WTC11 (cell line): ENCODE results near the gene NECTIN4. TPM values are rescaled to one million over a fixed set of nuclear protein-coding genes. Genes with fewer than 3 reads are reported as not detected.

Experiments used
- ATAC-seq: fragments of 200-7000 bp; cut with Tn5 transposase; 2 replicates; pipeline ENCODE4 v1.10.0; 2021; ENCODE audit warnings: mild to moderate bottlenecking, moderate library complexity
- CTCF ChIA-PET: fragments of 300-600 bp; sonication (Branson Sonifier 250); formaldehyde crosslinking; loops from one replicate; lab custom pipeline; 2021; ENCODE audit warnings: antibody characterized with exemption; lab: Charles Lee
- POLR2A ChIA-PET: fragments of 350-600 bp; sonication (Branson Sonifier 250); formaldehyde crosslinking; loops from one replicate; lab custom pipeline; 2021; ENCODE audit warnings: antibody characterized with exemption; lab: Charles Lee
- DNase-seq: peaks from one replicate; pipeline ENCODE4 v3.0.0; 2021; ENCODE audit warnings: low spot score
- H3K27ac Mint-ChIP-seq: 2 replicates; pipeline ENCODE4 v1.8.0; 2021; ENCODE audit warnings: mixed read lengths
- H3K27me3 Mint-ChIP-seq: 2 replicates; pipeline ENCODE4 v1.8.0; 2021; ENCODE audit warnings: low read depth, mild to moderate bottlenecking, moderate library complexity, mixed read lengths
- H3K36me3 Mint-ChIP-seq: 2 replicates; pipeline ENCODE4 v1.8.0; 2021; ENCODE audit warnings: mixed read lengths
- H3K4me1 Mint-ChIP-seq: 2 replicates; pipeline ENCODE4 v1.8.0; 2022; ENCODE audit warnings: mixed read lengths
- H3K4me3 Mint-ChIP-seq: 2 replicates; pipeline ENCODE4 v1.8.0; 2021; ENCODE audit warnings: mild to moderate bottlenecking, moderate library complexity, mixed read lengths
- H3K9me3 Mint-ChIP-seq: 2 replicates; pipeline ENCODE4 v1.8.0; 2021; ENCODE audit warnings: mixed read lengths
- E2F5 ChIP-seq: sonication (generic); formaldehyde crosslinking; IDR thresholded peaks from 2 replicates; pipeline ENCODE4 v1.8.1; 2022; ENCODE audit warnings: mild to moderate bottlenecking, moderate library complexity, missing genetic modification reagents
- ELF4 ChIP-seq: sonication (generic); formaldehyde crosslinking; IDR thresholded peaks from 2 replicates; pipeline ENCODE4 v1.8.1; 2022; ENCODE audit warnings: low read depth, mild to moderate bottlenecking, moderate library complexity, missing genetic modification reagents
- EMX1 ChIP-seq: fragments of 250-450 bp; sonication (Bioruptor Pico); IDR thresholded peaks from 2 replicates; pipeline ENCODE4 v1.8.0; 2021; ENCODE audit warnings: mild to moderate bottlenecking
- ETV6 ChIP-seq: sonication (generic); formaldehyde crosslinking; IDR thresholded peaks from 2 replicates; pipeline ENCODE4 v1.8.1; 2022; ENCODE audit warnings: mild to moderate bottlenecking, missing genetic modification reagents
- IRF2 ChIP-seq: sonication (generic); formaldehyde crosslinking; IDR thresholded peaks from 2 replicates; pipeline ENCODE4 v1.8.0; 2022; ENCODE audit warnings: low read depth, missing genetic modification reagents, borderline replicate concordance
- NFE2L1 ChIP-seq: sonication (generic); formaldehyde crosslinking; IDR thresholded peaks from 2 replicates; pipeline ENCODE4 v1.8.1; 2023; ENCODE audit warnings: missing genetic modification reagents
- NR1H2 ChIP-seq: sonication (generic); formaldehyde crosslinking; IDR thresholded peaks from 2 replicates; pipeline ENCODE4 v1.9.0; 2021; ENCODE audit warnings: mild to moderate bottlenecking, moderate library complexity, missing genetic modification reagents
- PRDM15 ChIP-seq: sonication (generic); formaldehyde crosslinking; IDR thresholded peaks from 2 replicates; pipeline ENCODE4 v1.8.0; 2022; ENCODE audit warnings: missing genetic modification reagents
- PRRX2 ChIP-seq: fragments of 250-450 bp; sonication (Bioruptor Pico); IDR thresholded peaks from 2 replicates; pipeline ENCODE4 v1.8.0; 2021; ENCODE audit warnings: mild to moderate bottlenecking
- TCF7 ChIP-seq: sonication (generic); formaldehyde crosslinking; IDR thresholded peaks from 2 replicates; pipeline ENCODE4 v1.8.0; 2022; ENCODE audit warnings: mild to moderate bottlenecking, low read depth, missing genetic modification reagents, moderate library complexity
- TP53 ChIP-seq: sonication (generic); formaldehyde crosslinking; IDR thresholded peaks from 2 replicates; pipeline ENCODE4 v1.8.1; 2023; ENCODE audit warnings: mild to moderate bottlenecking, missing genetic modification reagents
- ZNF138 ChIP-seq: sonication (generic); formaldehyde crosslinking; conservative IDR thresholded peaks from 2 replicates; pipeline ENCODE4 v1.8.1; 2022; ENCODE audit warnings: mild to moderate bottlenecking, moderate library complexity, missing genetic modification reagents
- ZNF317 ChIP-seq: sonication (generic); formaldehyde crosslinking; IDR thresholded peaks from 2 replicates; pipeline ENCODE4 v1.8.1; 2023; ENCODE audit warnings: low read depth, mild to moderate bottlenecking, moderate library complexity, missing genetic modification reagents, borderline replicate concordance
- ZNF416 ChIP-seq: fragments of 250-450 bp; sonication (Bioruptor Pico); IDR thresholded peaks from 2 replicates; pipeline ENCODE4 v1.9.0; 2021; ENCODE audit warnings: mild to moderate bottlenecking, inconsistent platforms
- ZNF512 ChIP-seq: sonication (generic); formaldehyde crosslinking; IDR thresholded peaks from 2 replicates; pipeline ENCODE4 v1.8.1; 2022; ENCODE audit warnings: missing genetic modification reagents, borderline replicate concordance
- ZNF532 ChIP-seq: fragments of 250-450 bp; sonication (Bioruptor Pico); IDR thresholded peaks from 2 replicates; pipeline ENCODE4 v1.9.0; 2021; ENCODE audit warnings: mild to moderate bottlenecking, borderline replicate concordance
- total RNA-seq: library from RNA; stranded (reverse); gene quantifications from 3 replicates; pipeline ENCODE4 v1.2.3, GENCODE V29; 2021
- TF ChIP-seq, protein P1 (sequence below): sonication (generic); formaldehyde crosslinking; IDR thresholded peaks from 2 replicates; pipeline ENCODE4 v1.8.1; 2023; ENCODE audit warnings: mild to moderate bottlenecking, missing genetic modification reagents
- TF ChIP-seq, protein P2 (sequence below): fragments of 250-450 bp; sonication (Bioruptor Pico); IDR thresholded peaks from 2 replicates; pipeline ENCODE4 v1.9.0; 2021; ENCODE audit warnings: mild to moderate bottlenecking

The NECTIN4 gene
- total RNA-seq, 1 experiment from 2014 or later: 1.7 TPM

DNA sequence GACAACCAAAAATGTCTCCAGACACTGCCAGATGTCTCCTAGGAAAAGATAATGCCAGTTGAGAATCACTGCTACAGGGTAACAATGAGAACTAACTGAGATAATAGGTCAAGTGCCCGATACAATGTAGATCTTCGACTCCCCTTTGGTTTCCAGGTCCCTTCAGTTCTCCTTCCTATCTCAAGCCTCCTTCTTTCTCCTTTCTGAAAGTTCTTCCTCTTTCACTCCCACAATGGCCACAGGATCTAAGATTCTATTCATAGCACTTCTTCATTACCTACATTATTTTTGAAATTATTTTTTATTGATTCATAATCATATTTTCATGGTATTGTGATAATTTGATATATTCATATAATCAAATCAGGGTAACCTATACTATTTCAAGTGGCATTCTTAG is 22.2 kb upstream of the NECTIN4 start:
- ChIA-PET CTCF (interaction anchor here (0.6 kb wide), 1 partner anchor 28 kb away, joined by 4 read pairs; no protein-coding TSS in a partner anchor), POLR2A (no interaction called here)
- Mint-ChIP-seq H3K4me3 (no peak overlapping the region), H3K9me3 (no peaks in the 10 kb centered on the region), H3K36me3 (peaks cover 3% of the 10 kb centered on the region; the same call in 1 of the 2 replicates), H3K27ac (no peak overlapping the region), H3K4me1 (peaks cover 7% of the 10 kb centered on the region), H3K27me3 (no peaks in the 10 kb centered on the region)
- DNase-seq (no peak), ATAC-seq (no peak)
- no peak for TF ChIP-seq PRRX2 (CRISPR knock-in tag)
- no peak for TF ChIP-seq ZNF317 (CRISPR knock-in tag)
- TF ChIP-seq ETV6: no peak
- TF ChIP-seq EMX1 (CRISPR knock-in tag): no peak

- Mint-ChIP-seq H3K27me3 (no peaks in the 10 kb centered on the region), H3K4me3 (no peak overlapping the region), H3K36me3 (peaks cover 3% of the 10 kb centered on the region; the same call in 1 of the 2 replicates)
- CTCF ChIA-PET: no interaction called here
- TF ChIP-seq ZNF512 (CRISPR knock-in tag) (no peak), ZNF138 (CRISPR knock-in tag) (no peak), NFE2L1 (CRISPR knock-in tag) (no peak), NR1H2 (no peak), TP53 (CRISPR knock-in tag) (no peak), ZNF532 (CRISPR knock-in tag) (no peak), PRDM15 (CRISPR knock-in tag) (no peak), IRF2 (CRISPR knock-in tag) (no peak), E2F5 (no peak), TCF7 (CRISPR knock-in tag) (no peak), ZNF416 (no peak), ELF4 (CRISPR knock-in tag) (no peak)
- TF ChIP-seq, protein P1, sequence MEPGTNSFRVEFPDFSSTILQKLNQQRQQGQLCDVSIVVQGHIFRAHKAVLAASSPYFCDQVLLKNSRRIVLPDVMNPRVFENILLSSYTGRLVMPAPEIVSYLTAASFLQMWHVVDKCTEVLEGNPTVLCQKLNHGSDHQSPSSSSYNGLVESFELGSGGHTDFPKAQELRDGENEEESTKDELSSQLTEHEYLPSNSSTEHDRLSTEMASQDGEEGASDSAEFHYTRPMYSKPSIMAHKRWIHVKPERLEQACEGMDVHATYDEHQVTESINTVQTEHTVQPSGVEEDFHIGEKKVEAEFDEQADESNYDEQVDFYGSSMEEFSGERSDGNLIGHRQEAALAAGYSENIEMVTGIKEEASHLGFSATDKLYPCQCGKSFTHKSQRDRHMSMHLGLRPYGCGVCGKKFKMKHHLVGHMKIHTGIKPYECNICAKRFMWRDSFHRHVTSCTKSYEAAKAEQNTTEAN (CRISPR knock-in tag): no peak
- TF ChIP-seq, protein P2, sequence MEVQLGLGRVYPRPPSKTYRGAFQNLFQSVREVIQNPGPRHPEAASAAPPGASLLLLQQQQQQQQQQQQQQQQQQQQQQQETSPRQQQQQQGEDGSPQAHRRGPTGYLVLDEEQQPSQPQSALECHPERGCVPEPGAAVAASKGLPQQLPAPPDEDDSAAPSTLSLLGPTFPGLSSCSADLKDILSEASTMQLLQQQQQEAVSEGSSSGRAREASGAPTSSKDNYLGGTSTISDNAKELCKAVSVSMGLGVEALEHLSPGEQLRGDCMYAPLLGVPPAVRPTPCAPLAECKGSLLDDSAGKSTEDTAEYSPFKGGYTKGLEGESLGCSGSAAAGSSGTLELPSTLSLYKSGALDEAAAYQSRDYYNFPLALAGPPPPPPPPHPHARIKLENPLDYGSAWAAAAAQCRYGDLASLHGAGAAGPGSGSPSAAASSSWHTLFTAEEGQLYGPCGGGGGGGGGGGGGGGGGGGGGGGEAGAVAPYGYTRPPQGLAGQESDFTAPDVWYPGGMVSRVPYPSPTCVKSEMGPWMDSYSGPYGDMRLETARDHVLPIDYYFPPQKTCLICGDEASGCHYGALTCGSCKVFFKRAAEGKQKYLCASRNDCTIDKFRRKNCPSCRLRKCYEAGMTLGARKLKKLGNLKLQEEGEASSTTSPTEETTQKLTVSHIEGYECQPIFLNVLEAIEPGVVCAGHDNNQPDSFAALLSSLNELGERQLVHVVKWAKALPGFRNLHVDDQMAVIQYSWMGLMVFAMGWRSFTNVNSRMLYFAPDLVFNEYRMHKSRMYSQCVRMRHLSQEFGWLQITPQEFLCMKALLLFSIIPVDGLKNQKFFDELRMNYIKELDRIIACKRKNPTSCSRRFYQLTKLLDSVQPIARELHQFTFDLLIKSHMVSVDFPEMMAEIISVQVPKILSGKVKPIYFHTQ (CRISPR knock-in tag): no peak
- TF ChIP-seq, all 79 proteins: peak for 0
- ATAC-seq (no peak), DNase-seq (no peak)
- H3K9me3 Mint-ChIP-seq: no peaks in the 10 kb centered on the region
- H3K4me1 Mint-ChIP-seq: peaks cover 7% of the 10 kb centered on the region
- POLR2A ChIA-PET: no interaction called here
- no peak overlapping the region for H3K27ac Mint-ChIP-seq
Measured at GRCh38 chr1:161111117-161111516, 21.8 kb upstream of the NECTIN4 start.
